Ammon's horn (tissue), 1 donor: ENCODE measurements around the gene MBNL2.

Experiments
- DNase-seq: peaks from one replicate; pipeline ENCODE4 v3.0.0-alpha.2; 2016; ENCODE audit warnings: low spot score

The MBNL2 gene

GRCh38 chr13:97301382-97302095, 79.4 kb downstream of the MBNL2 start:
- no peak for DNase-seq

- peak; percentile 61 for DNase-seq
Measured at GRCh38 chr13:97302611-97303010, 80.5 kb downstream of the MBNL2 start.

GRCh38 chr13:97306106-97306505, 84.0 kb downstream of the MBNL2 start:
- no peak for DNase-seq

- no peak for DNase-seq
Measured at GRCh38 chr13:97306645-97307044, 84.5 kb downstream of the MBNL2 start.

GRCh38 chr13:97307118-97307881, 85.2 kb downstream of the MBNL2 start:
- no peak for DNase-seq

- peak; percentile 84 for DNase-seq
Measured at GRCh38 chr13:97307882-97308624, 85.9 kb downstream of the MBNL2 start.

GRCh38 chr13:97308735-97309429, 86.7 kb downstream of the MBNL2 start:
- DNase-seq: no peak

- no peak for DNase-seq
Measured at GRCh38 chr13:97310809-97311436, 88.8 kb downstream of the MBNL2 start.

GRCh38 chr13:97311956-97312355, 89.8 kb downstream of the MBNL2 start:
- no peak for DNase-seq

- DNase-seq: no peak
Measured at GRCh38 chr13:97313551-97314260, 91.6 kb downstream of the MBNL2 start.

- no peak for DNase-seq
Measured at GRCh38 chr13:97316390-97316789, 94.3 kb downstream of the MBNL2 start.

- no peak for DNase-seq
Measured at GRCh38 chr13:97317933-97318332, 95.8 kb downstream of the MBNL2 start.

GRCh38 chr13:97318532-97318931, 96.4 kb downstream of the MBNL2 start:
- no peak for DNase-seq

- DNase-seq: peak; percentile 48
Measured at GRCh38 chr13:97319113-97319720, 97.1 kb downstream of the MBNL2 start.

GRCh38 chr13:97321101-97321500, 99.0 kb downstream of the MBNL2 start:
- DNase-seq: no peak

- no peak for DNase-seq
Measured at GRCh38 chr13:97321616-97322321, 99.6 kb downstream of the MBNL2 start.

GRCh38 chr13:97322740-97323342, 100.7 kb downstream of the MBNL2 start:
- DNase-seq: no peak

- DNase-seq: no peak
Measured at GRCh38 chr13:97324115-97324514, 102.0 kb downstream of the MBNL2 start.

GRCh38 chr13:97325738-97326137, 103.6 kb downstream of the MBNL2 start:
- DNase-seq: no peak

GRCh38 chr13:97327086-97327485, 105.0 kb downstream of the MBNL2 start:
- no peak for DNase-seq
